Measurements from ENCODE around the gene MAMDC4.
"Not testable (repeated sequence)": the region's sequence is repeated elsewhere in the genome, so short reads cannot be mapped to it uniquely, and the experiment has no call there.

The MAMDC4 gene

DNA sequence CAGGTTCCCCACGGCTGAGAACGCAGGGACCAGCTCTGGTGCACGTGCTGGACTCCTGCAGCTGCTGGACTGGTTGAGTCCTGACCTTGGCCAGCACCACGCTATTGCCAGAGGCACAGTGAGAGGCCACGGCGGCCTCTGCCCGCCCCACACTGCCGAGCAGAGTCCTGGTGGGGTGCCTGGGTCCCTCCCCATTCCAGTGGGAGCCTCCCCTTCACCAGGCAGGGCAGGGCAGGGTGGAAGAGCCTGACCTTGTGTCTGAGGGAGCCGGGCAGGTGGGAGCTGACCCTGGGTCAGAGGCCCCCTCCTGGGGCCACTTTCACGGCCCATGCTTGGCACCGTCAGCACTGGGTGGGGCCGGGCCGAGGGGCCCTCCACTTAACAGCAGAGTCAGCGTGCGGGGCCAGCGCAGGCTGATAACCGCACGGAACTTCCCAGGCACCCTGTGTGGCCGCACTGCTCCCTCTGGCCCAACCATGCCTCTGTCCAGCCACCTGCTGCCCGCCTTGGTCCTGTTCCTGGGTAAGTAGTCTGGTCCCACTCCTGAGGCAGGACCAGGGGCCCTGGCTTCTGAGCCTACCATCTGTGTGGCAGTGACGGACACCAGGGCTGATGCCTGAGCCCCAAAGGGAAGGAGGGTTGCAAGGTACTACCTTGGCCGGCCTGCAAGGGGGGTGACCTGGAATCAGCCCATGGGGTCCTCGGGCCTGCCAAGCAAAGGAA lies at the start of gene MAMDC4:
Gene MAMDC4, plus strand, starts transcription at position 406 of the 723 bp plus-strand sequence. Its CDS starts 71 bp downstream, at position 477.
- DNase-seq (ENCODE audit: low read depth in 2 of 2): no peak

- not testable (repeated sequence) for DNase-seq (ENCODE audit: low read depth in 2 of 2)
These were observed 49.1 kb upstream of the MAMDC4 start for GRCh38 chr9:136803009-136803550.

- no peak for DNase-seq (ENCODE audit: low read depth in 2 of 2)
These were observed 48.3 kb upstream of the MAMDC4 start for GRCh38 chr9:136803551-136804508.

DNA sequence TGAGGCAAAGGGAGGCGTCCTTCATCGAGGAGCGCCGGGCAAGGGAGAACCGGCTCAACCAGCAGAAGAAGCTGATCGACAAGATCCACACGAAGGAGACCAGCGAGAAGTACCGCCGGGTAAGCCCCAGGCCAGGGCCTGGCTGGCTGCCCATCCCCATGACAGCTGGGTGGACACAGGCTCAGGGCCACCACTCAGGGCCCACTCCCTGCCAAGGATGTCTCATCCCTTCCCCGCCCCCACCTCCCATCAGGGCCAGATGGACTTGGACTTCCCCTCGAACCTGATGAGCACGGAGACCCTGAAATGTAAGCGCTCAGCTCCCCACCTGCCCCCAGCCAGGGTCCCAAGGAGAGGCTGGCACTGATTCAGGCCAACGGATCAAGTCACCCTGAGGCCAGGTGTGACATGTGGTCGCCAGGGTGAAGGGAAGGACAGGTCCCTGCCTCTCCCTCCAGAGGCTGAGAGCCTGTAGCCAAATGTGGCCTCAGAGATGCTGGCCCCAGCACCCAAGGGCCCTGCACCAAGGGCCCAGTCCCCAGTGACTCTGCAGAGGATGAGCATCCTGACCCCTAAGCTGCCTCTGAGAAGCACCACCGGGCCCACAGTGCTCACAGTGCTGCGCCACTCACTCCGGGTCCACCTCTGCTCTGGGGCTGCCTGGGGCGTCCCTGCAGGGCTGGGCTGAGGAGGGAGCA lies 47.5 kb upstream of the MAMDC4 start:
- no peak for DNase-seq (ENCODE audit: low read depth in 2 of 2)

DNA sequence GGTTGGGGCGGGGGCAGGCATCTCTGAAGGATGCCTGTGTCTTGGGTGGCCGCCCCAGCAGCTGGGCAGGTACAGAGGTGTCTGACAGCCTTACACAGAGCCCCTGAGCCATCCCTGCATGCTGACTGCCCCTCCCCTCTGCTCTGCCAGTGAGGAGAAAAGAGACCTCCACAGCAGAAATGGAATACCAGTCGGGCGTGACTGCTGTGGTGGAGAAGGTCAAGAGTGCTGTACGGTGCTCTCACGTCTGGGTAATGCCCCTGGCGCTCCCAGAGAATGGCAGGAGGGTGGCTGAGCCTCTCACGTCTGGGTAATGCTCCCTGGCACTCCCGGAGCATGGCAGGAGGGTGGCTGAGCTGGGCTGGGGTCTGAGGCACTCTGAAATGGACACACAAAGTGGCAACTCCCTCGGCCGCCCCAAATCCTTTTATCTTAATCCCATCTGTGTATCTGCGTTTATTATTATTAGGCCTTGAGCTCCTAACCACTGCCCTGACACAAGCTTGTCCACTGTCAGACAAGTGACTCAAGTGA lies 46.9 kb upstream of the MAMDC4 start:
- DNase-seq (ENCODE audit: low read depth in 2 of 2): no peak

DNA sequence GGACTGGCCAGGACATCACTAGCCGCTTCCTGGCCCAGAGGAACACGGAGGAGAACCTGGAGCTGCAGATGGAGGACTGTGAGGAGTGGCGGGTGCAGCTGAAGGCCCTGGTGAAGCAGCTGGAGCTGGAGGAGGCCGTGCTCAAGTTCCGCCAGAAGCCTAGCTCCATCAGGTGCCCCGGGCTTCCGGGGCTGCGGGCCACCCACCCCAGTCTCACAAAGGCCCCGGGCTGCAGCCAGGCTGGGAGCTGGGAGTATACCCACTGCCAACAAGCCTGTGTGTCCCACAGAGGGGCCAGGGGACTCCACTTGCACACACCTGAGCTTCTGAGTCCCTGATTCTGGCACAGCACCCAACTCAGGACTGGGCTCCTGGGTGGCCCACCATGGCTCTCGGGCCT lies 46.1 kb upstream of the MAMDC4 start:
- no peak for DNase-seq (ENCODE audit: low read depth in 2 of 2)

DNA sequence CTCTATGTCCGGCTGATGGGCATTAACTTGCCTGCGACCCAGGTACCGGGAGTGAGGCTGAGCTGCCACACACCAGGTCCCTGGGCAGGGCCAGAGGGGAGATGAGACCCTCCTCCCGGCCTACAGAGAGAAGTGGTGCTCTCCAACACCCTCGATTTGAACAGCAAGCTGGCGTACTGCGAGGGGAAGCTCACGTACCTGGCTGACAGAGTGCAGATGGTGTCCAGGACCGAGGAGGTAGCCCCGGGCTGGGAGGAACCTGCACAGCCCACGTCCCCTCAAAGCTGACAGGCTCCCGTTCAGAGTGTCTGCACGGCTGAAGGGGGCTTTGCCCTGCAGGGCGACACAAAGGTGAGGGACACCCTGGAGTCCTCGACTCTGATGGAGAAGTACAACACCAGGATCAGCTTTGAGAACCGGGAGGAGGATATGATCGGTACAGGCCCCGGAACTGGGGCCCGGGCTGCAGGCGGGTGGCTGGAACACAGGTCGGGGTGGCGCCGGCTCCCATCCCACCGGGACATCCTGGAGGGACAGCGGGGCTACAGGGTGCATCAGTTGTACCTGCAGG lies 45.4 kb upstream of the MAMDC4 start:
- DNase-seq (ENCODE audit: low read depth in 2 of 2): no peak

DNA sequence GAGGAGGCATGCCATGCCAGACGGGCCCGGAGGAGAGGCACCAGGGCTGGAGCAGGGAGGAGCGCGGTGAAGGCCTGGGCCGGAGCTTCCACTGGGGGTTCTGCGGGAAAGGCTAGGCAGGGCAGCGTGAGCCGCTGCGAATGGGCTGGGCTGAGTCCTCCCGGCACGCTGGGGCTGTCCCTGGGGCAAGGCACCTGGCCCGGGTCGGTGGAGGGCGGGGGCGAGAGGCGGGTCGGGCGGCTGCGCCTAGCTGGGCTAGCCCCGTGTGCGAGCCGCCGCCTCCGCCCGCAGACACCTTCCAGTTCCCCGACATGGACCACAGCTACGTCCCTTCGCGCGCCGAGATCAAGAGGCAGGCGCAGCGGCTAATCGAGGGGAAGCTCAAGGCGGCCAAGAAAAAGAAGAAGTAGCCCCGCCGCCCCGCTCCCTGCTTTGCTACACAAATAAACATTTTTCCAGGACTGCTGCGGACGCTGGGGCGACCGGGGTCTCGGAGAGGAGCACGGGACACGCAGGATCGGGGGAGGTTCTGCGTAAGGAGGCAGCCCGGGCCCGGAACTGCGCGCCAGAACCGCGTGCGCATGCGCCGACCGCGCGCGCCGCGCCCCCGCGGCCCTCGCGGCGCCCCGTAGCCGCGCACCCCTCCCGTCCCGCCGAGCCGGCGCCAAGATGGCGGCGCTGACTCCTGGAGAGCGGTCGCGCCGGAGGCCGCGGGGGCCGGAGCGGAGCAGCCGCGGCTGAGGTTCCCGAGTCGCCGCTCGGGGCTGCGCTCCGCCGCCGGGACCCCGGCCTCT lies 44.7 kb upstream of the MAMDC4 start, which contains the start of gene RABL6:
Gene RABL6, plus strand, starts transcription at position 668 of the 794 bp plus-strand sequence. CDS start 249 bp downstream, outside the sequence.
- peak; percentile 30 to 32 for DNase-seq (ENCODE audit: low read depth in 2 of 2)

- no peak for DNase-seq (ENCODE audit: low read depth in 2 of 2)
These were observed 43.9 kb upstream of the MAMDC4 start for GRCh38 chr9:136808075-136808805.

DNA sequence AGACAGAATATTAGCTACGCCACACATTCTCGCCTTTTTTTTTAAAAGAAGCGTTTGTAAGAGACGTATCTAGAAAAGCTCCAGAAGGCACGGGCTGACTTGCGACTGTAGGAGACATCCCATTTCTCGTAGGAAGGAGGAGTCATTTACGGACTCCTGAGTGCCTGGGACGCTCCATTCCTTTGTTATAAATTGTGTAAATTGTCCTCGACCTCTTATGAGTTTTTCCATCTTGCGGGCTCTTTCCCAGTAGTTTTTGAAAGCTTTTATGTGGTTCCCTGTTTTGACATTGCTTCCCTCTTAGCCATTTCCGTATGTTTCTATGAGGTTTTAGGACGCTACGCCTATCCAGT lies 43.4 kb upstream of the MAMDC4 start:
- no peak for DNase-seq (ENCODE audit: low read depth in 2 of 2)

DNA sequence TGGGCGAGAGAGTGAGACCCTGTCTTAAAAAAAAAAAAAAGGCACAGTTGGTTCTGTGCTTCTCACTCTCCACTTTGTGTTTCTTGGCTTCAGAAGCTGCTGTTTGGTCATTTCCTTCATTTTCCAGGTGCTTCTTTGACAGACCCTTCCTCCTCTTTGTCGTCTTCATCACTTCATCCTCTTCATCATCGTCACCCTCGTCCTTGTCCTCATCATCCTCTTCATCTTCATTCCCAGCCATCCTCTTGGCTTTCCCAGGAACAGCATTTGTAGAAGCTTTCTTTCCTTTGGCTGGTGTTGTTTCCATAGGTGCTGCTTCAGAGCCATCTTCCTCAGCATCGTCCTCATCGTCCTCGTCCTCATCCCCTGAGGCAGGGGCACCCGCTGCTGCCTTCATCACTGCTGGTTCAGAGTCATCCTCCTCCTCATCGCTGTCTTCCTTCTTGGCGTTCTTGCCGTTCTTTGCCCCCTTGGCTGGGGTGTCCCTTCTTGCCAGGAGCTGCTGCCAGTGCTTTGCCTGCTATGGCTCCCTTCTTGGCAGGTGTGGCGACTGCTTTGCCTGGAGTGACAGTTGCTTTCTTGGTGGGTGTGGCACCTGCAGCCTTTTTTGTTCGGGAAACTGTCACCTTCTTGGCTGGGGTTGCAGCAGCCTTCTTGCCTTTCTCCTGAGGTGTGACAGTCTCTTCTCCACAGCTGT lies 37.3 kb upstream of the MAMDC4 start:
- DNase-seq (ENCODE audit: low read depth in 2 of 2): no peak

DNA sequence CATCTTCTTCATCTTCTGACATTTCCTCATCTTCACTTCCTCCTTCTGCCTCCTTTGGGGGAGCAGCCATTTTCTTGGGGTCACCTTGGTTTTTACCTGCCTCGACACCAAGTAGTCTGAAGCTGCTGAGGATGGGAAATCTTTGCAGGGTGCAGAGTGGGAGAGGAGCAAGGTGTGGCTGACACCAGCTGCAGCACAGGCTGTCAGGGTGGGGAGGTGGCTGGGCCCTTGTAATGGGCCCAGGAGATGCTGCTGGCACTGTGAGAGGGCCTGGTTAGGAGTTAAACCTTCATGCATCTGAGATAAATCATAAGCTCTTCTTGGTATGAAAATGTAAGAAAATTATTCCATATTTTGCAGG lies 36.7 kb upstream of the MAMDC4 start:
- DNase-seq (ENCODE audit: low read depth in 2 of 2): no peak

DNA sequence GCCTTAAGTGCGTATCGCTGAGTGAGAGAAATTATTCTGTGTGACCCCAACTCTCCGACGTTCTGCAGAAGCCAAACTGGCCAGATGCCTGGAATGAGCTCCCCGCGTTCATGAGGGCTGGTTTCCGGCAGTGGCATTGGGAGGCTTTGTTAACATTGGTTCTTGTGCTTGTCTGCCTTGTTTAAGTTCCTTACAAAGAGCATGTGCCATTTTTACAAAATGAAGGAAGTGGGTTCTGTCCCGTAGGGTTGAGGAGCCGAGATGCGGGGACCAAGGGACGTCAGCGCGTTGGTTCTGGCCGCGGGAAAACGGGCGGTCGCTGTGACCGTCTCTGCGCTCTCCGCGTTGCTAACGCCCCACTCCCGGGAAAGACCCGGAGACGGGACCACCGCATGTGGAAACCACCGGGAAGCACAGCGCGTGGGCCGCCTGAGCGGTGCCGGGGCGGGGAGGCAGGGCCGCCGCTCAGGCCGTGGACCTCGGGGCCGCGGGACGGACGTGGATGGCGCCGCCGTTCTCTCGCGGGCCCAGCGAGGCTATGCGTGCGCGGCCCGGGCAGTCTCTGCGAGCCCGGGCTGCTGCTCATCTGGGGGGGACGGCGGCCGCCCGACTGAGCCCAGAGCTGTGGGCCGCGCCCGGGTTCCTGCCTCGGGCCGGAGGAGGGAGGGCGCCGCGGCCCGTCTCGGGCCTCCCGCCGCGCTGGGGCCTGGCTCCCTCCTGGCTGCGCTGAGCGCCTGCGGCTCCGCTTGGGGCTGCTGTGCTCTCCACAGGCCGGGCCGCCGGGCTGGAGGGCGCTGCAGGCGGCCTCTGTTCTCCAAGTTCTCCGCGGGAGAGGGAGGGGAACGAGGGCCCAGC lies 30.9 kb upstream of the MAMDC4 start:
- no peak for DNase-seq (ENCODE audit: low read depth in 2 of 2)

DNA sequence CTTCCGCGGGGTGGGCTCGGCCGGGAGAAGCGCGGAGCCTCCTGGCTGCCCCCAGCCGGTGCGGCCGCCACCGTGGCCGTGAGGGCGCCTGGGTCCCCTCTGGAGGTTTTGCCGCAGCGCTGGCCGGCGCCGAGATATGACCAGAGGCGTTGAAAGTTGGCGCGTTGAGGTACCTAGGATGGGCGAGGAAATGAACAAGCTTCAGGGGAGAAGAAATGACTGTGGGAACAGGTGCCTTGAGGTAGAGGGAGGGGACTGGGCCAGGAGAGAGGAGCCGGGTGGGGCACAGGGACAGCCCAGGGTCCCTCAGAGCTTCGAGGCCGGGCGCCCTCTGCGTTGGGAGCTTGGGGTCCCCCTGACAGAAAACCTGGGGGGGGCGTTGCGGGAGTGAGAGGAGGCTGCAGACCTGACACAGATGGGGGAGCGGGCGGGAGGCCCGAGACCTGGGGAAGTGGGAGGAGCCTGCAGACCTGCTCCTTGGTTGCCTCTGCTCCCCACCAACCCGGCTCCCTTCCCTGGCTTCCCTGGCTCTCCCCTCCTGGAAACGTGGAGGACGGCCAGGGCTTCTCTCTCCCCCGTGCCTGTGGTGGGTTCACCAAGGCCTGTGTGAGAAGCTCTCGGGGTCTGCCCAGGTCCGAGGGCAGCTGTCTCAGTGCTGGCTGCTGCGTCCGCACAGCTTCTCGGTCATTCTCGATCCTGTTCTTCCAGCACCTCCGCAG lies 30.2 kb upstream of the MAMDC4 start:
- no peak for DNase-seq (ENCODE audit: low read depth in 2 of 2)

DNA sequence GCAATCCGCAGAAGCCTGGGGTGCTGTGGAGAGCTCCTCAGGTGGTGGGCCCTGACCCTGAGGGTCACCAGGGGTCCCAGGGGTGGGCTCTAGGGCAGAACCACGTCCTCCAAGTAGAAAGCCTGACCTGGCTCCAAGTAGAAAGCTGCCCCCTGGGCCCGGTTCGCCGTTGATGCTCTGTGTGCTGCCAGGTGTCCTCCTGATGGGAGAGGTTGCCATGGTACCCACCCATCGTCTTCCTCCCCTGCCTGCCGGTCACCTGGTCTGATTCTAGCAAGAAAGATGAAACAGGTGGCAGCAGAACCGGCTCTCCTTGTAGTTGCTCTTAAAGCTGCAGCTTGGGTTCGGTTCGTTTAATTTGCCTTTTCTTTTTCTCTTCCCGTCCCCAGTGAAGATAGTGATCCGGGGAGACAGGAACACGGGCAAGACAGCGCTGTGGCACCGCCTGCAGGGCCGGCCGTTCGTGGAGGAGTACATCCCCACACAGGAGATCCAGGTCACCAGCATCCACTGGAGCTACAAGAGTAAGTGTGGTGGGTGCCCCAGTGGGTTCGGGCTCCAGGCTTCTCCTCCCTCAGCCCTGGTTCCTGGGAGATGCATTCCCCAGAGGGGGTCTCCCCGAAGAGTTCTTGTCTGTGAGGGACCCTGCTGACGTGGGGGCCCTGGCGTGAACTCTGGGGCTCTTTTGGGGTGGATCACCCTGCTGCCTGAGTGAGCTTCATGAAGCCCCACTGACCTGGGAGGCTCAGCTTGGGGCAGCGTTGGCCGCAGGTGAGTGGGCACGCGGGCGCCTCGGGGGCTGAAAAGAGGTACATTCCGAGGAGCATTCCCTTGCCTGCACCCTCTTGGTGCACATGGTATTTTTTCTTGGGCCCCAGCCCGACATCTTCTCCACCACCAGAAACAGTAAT lies 28.8 kb upstream of the MAMDC4 start:
- DNase-seq (ENCODE audit: low read depth in 2 of 2): no peak

- DNase-seq (ENCODE audit: low read depth in 2 of 2): no peak
These were observed 27.5 kb upstream of the MAMDC4 start for GRCh38 chr9:136824496-136825225.

Data from fibroblast of skin of left quadriceps (primary cell).